GM18526 (cell line): ENCODE results near the gene KANSL1.

ENCODE experiments used
- POLR2A ChIP-seq: IDR thresholded peaks from 3 replicates; pipeline ENCODE4 v1.6.1; 2011; ENCODE audit not compliant: insufficient read length; ENCODE audit errors: extremely low read depth

KANSL1 gene

GRCh38 chr17:46110219-46110618 is 83.0 kb downstream of the KANSL1 start:
- TF ChIP-seq POLR2A, result no peak

GRCh38 chr17:46109603-46110189 is 83.5 kb downstream of the KANSL1 start:
- TF ChIP-seq POLR2A, result no peak

- no peak for TF ChIP-seq POLR2A
These were observed 84.6 kb downstream of the KANSL1 start for GRCh38 chr17:46108550-46109110.

GRCh38 chr17:46108120-46108519 is 85.1 kb downstream of the KANSL1 start:
- no peak for TF ChIP-seq POLR2A

DNA sequence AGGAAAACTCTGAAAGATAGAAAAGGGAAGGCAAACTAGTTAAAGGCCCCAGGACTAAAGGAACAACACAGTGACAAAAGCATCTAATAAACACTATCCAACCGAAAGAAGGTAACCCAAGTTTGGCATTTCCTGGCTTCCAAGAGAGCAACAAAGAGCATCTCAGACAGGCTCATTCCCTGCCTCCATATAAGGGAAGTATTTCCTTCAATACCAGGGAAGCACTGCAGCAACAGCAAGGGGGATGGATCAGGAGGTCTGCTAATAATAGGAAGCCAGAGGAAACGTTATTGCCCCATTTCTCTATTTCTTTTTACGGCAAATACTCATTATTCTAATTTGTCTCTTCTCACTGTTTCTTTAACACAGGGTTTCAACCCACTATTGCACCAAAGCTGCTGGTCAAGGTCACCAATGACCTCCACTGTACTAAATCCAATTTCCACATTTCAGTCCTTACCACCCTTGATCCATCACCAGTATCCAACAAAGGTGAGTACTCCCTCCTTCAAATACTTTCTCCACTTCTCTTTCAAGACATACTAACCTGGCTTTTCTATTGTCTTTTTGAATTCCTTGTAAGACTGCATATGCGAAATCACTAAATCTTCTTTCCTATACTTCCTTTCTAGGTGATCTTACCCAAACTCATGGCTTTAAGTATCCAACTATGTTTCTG is 86.1 kb downstream of the KANSL1 start:
- TF ChIP-seq POLR2A, result no peak

- no peak for TF ChIP-seq POLR2A
These were observed 92.6 kb downstream of the KANSL1 start for GRCh38 chr17:46100590-46100989.

- TF ChIP-seq POLR2A, result no peak
These were observed 93.4 kb downstream of the KANSL1 start for GRCh38 chr17:46099865-46100264.

DNA sequence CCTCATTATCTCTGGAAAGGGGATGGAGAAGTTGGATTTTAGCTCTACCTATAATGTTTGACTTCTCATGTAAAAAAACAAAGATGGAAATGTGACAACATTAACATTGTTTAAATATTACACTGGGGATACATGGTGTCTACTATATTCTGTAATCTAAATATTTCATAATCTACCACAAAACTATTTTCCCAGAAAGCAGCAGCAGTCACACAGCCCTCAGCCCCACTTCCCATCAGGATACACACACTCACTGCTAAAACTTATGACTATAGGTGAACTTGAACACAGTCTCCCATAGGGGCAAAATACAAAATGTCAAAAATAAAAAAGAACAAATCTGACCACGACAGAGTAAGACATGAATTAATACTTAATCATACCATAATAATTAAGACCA is 95.7 kb downstream of the KANSL1 start:
- TF ChIP-seq POLR2A, result no peak

DNA sequence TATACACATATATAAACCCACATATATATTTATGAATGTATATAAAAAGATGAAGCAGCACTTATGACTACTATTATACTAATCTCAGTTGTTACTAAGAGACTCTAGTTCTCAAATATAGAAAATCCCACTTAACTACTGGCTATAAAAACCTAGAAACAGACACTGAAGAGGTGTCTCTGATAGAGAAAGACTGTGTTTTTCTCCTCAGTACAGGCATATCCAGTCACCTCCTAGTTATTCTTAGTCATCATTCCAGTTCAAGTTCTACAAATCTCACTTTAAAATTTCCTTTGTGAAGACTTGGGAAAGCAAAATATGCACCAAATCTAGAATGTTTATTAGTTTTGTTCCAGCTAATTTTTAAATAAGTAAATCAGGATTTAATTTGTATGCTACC is 100.2 kb downstream of the KANSL1 start:
- TF ChIP-seq POLR2A, result no peak

- no peak for TF ChIP-seq POLR2A
These were observed 102.4 kb downstream of the KANSL1 start for GRCh38 chr17:46090871-46091270.

DNA sequence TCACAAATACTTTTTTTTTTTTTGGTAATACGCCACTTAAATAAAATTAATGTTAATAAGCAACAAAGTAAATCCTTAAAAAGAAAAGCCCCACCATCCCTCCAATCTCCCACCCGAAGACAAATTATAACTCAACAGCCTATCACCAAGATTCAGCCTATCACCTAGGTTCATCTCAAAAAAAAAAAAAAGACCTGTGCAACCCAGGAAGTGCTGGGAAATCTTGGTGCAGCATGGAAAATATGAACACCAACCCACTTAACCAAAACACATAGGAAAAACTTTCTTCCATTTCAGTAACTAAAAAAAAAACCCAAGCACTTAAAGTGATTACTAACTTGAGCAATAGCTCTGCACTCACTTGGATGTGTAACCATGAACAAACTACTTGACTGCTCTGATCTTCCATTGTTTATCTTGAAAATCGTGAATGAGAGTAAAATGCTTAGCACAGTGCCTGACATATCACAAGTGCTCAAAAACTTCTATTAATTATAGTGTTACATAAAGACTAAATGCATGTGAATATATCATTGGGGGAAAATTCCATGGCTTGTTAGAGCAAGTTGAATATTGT is 103.8 kb downstream of the KANSL1 start:
- no peak for TF ChIP-seq POLR2A

- TF ChIP-seq POLR2A, result no peak
These were observed 104.6 kb downstream of the KANSL1 start for GRCh38 chr17:46088595-46088994.

DNA sequence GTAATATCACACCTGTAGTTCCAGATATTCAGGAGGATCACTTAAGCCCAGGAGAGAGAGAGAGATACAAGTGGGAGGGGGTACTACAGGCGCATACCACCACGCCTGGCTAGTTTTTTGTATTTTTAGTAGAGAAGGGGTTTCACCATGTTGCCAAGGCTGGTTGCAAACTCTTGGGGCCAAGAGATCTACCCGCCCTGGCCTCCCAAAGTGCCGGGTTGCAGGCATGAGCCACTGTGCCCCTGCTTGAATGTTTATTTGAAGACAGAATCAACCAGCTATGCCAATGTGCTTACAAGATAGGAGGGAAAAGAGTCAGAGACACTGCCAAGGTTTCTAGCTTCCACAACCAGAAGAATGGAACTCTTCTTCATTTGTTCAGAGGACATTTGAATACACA is 106.4 kb downstream of the KANSL1 start:
- no peak for TF ChIP-seq POLR2A

GRCh38 chr17:46085522-46085921 is 107.7 kb downstream of the KANSL1 start:
- TF ChIP-seq POLR2A, result no peak

- no peak for TF ChIP-seq POLR2A
These were observed 111.0 kb downstream of the KANSL1 start for GRCh38 chr17:46082257-46082656.

- no peak for TF ChIP-seq POLR2A
These were observed 112.3 kb downstream of the KANSL1 start for GRCh38 chr17:46081018-46081320.
